Thoracic aorta (tissue), 2 donors: ENCODE results near the gene ZC3H12C. TPM values are rescaled to one million over a fixed set of nuclear protein-coding genes. Genes with fewer than 3 reads are reported as not detected.

Source experiments
- ATAC-seq: fragments of 150-250 bp; one replicate; pipeline ENCODE4 v1.8.0; 2017; ENCODE audit warnings: low read depth; ENCODE audit not compliant: insufficient number of reproducible peaks, low FRiP score
- DNase-seq: peaks from one replicate; pipeline ENCODE4 v3.0.0-alpha.2; 2020; ENCODE audit warnings: low spot score
- H3K27ac ChIP-seq, 2 donors: fragments of 200-600 bp; sonication (generic); 1 replicate in 1 of 2; 2 replicates in 1 of 2; pipeline ENCODE4 v1.5.1; 2016; ENCODE audit warnings: mild to moderate bottlenecking in 2 of 2, moderate library complexity in 2 of 2
- H3K27me3 ChIP-seq: fragments of 200-600 bp; sonication (generic); replicated peaks from 2 replicates; pipeline ENCODE4 v1.6.0; 2016; ENCODE audit warnings: mild to moderate bottlenecking; ENCODE audit not compliant: insufficient read depth
- H3K36me3 ChIP-seq: fragments of 200-600 bp; sonication (generic); one replicate; pipeline ENCODE4 v1.5.1; 2016
- H3K4me1 ChIP-seq, 2 donors: fragments of 200-600 bp; sonication (generic); 1 replicate in 1 of 2; 2 replicates in 1 of 2; pipeline versions ENCODE4 v1.5.1 to v1.6.0; 2016; ENCODE audit warnings: low read depth in 2 of 2, mild to moderate bottlenecking in 1 of 2; ENCODE audit not compliant: control insufficient read depth in 1 of 2
- H3K4me3 ChIP-seq: fragments of 200-600 bp; sonication (generic); 2 replicates; pipeline ENCODE4 v1.5.1; 2016; ENCODE audit warnings: mild to moderate bottlenecking
- H3K9me3 ChIP-seq: fragments of 200-600 bp; sonication (generic); 2 replicates; pipeline ENCODE4 v1.5.1; 2016
- CTCF ChIP-seq: fragments of 200-600 bp; sonication (generic); IDR thresholded peaks from one replicate; pipeline ENCODE4 v1.5.1; 2019; ENCODE audit warnings: antibody characterized with exemption
- total RNA-seq, 2 donors: library from RNA; depleted of rRNA; stranded (reverse); fragments of >200 nt; gene quantifications; one replicate each; pipeline versions ENCODE4 v1.1.0 to v1.2.3, GENCODE V29; 2016

Gene ZC3H12C
- total RNA-seq, 2 donors from 2014 or later: 13.6 to 13.7 TPM

GRCh38 chr11:110089617-110090282 is 3.4 kb upstream of the ZC3H12C start:
- no peak for TF ChIP-seq CTCF
- Histone ChIP-seq H3K36me3 (no peaks in the 10 kb centered on the region), H3K9me3 (no peaks in the 10 kb centered on the region), H3K4me1 (peaks cover 3 to 6% of the 10 kb centered on the region in 2 donors), H3K27ac (no peak overlapping the region), H3K27me3 (no peaks in the 10 kb centered on the region), H3K4me3 (no peak overlapping the region)
- ATAC-seq (no peak), DNase-seq (no peak)

- Histone ChIP-seq H3K4me1 (peaks cover 10 to 14% of the 10 kb centered on the region in 2 donors), H3K36me3 (no peaks in the 10 kb centered on the region), H3K9me3 (no peaks in the 10 kb centered on the region), H3K27me3 (no peaks in the 10 kb centered on the region), H3K27ac (no peak overlapping the region), H3K4me3 (no peak overlapping the region)
- DNase-seq: no peak
- no peak for ATAC-seq
- no peak for TF ChIP-seq CTCF
Measured at GRCh38 chr11:110090466-110091026, 2.6 kb upstream of the ZC3H12C start.

GRCh38 chr11:110092111-110092514 is 1.1 kb upstream of the ZC3H12C start:
- ATAC-seq: no peak

GRCh38 chr11:110093407-110094297 is 460 bp downstream of the ZC3H12C start:
- H3K4me3 ChIP-seq: peak overlapping the region; percentile 88
- no peaks in the 10 kb centered on the region for H3K36me3 ChIP-seq
- H3K27me3 ChIP-seq: no peaks in the 10 kb centered on the region
- no peaks in the 10 kb centered on the region for H3K9me3 ChIP-seq
- TF ChIP-seq CTCF: no peak
- peaks cover 17 to 26% of the 10 kb centered on the region in 2 donors for H3K4me1 ChIP-seq
- peak overlapping the region; percentile 91 to 96 for H3K27ac ChIP-seq
- no peak for DNase-seq
- peak; percentile 24 for ATAC-seq

More at GRCh38 chr11:110092111-110092514, 1.1 kb upstream of the ZC3H12C start:
- Histone ChIP-seq H3K27me3 (no peaks in the 10 kb centered on the region), H3K27ac (peak overlapping the region; percentile 92 to 96), H3K9me3 (no peaks in the 10 kb centered on the region), H3K36me3 (no peaks in the 10 kb centered on the region), H3K4me1 (peaks cover 15 to 26% of the 10 kb centered on the region in 2 donors), H3K4me3 (peak overlapping the region; percentile 88)
- DNase-seq: no peak
- TF ChIP-seq CTCF: no peak
